OCI-LY1 (cell line): ENCODE results near the gene ALX1.

ENCODE experiments used
- EZH2 ChIP-seq: fragments of 200-600 bp; sonication (generic), shearing (Covaris generic); IDR thresholded peaks from 2 replicates; pipeline ENCODE4 v1.8.0; 2017; ENCODE audit warnings: borderline replicate concordance, mixed run types, mild to moderate bottlenecking, antibody characterized with exemption, low read length, moderate library complexity, mixed read lengths
- TF ChIP-seq, protein P1 (sequence below): fragments of 200-600 bp; sonication (generic), shearing (Covaris generic); IDR thresholded peaks from 2 replicates; pipeline ENCODE4 v1.5.1; 2017; ENCODE audit warnings: mild to moderate bottlenecking, antibody characterized with exemption, low read length, moderate library complexity, mixed read lengths

DNA sequence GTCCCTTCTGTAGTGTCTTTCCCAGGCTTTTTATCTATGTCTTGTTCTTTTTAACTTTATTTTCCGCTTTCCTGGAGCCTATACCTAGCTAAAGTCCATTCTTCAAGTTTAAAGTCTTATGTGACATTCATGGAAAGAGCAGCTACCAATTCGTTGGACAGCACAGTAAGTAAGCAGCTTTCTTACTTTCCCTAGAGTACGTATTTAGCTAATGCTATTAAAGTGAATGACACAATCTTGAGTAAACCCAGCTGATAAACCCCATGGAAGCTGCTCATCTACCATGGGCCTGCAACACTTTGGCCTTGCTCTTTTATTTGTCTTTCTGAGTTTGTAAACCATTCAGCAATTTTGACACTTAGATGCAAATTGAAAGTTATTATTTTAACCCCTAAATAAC is 30.0 kb downstream of the ALX1 start:
- TF ChIP-seq EZH2, result no peak
- TF ChIP-seq, protein P1, sequence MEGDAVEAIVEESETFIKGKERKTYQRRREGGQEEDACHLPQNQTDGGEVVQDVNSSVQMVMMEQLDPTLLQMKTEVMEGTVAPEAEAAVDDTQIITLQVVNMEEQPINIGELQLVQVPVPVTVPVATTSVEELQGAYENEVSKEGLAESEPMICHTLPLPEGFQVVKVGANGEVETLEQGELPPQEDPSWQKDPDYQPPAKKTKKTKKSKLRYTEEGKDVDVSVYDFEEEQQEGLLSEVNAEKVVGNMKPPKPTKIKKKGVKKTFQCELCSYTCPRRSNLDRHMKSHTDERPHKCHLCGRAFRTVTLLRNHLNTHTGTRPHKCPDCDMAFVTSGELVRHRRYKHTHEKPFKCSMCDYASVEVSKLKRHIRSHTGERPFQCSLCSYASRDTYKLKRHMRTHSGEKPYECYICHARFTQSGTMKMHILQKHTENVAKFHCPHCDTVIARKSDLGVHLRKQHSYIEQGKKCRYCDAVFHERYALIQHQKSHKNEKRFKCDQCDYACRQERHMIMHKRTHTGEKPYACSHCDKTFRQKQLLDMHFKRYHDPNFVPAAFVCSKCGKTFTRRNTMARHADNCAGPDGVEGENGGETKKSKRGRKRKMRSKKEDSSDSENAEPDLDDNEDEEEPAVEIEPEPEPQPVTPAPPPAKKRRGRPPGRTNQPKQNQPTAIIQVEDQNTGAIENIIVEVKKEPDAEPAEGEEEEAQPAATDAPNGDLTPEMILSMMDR, result no peak; the same call in 1 of the 2 replicates
